Mucosa of rectum (tissue), 2 donors: ENCODE results near the gene TFDP2.

Experiments
- H3K27ac ChIP-seq, 2 donors: one replicate each; pipeline ENCODE4 v1.7.0; 2013; ENCODE audit warnings: inconsistent platforms in 2 of 2, low read depth in 2 of 2, low read length in 2 of 2
- H3K27me3 ChIP-seq, 2 donors: one replicate each; pipeline ENCODE4 v1.7.0; 2013; ENCODE audit warnings: low read length in 2 of 2; ENCODE audit not compliant: control insufficient read depth in 2 of 2, insufficient read depth in 2 of 2
- H3K36me3 ChIP-seq, 2 donors: one replicate each; pipeline ENCODE4 v1.7.0; 2013; ENCODE audit warnings: low read length in 2 of 2; ENCODE audit not compliant: control insufficient read depth in 2 of 2, insufficient read depth in 2 of 2
- H3K4me1 ChIP-seq, 2 donors: one replicate each; pipeline ENCODE4 v1.7.0; 2013; ENCODE audit warnings: low read length in 2 of 2, mild to moderate bottlenecking in 1 of 2; ENCODE audit not compliant: control insufficient read depth in 2 of 2, insufficient read depth in 2 of 2
- H3K4me3 ChIP-seq, 2 donors: one replicate each; pipeline ENCODE4 v1.7.0; 2013; ENCODE audit warnings: low read length in 2 of 2
- H3K9ac ChIP-seq, 2 donors: one replicate each; pipeline ENCODE4 v1.7.0; 2013; ENCODE audit warnings: low read length in 2 of 2, low read depth in 1 of 2, mild to moderate bottlenecking in 1 of 2
- H3K9me3 ChIP-seq, 2 donors: one replicate each; pipeline ENCODE4 v1.7.0; 2013; ENCODE audit warnings: low read length in 2 of 2; ENCODE audit not compliant: control insufficient read depth in 2 of 2
- donor health status: healthy.
- donor health status: Normal muscosa, but diverticular disease.

TFDP2 gene

GRCh38 chr3:141949972-141950371 is 199.4 kb downstream of the TFDP2 start:
- Histone ChIP-seq H3K27ac (no peak overlapping the region), H3K4me1 (peaks cover 4 to 11% of the 10 kb centered on the region in 2 donors), H3K9ac (no peak overlapping the region), H3K9me3 (no peaks in the 10 kb centered on the region), H3K27me3 (no peaks in the 10 kb centered on the region), H3K4me3 (no peak overlapping the region), H3K36me3 (peaks cover 0 to 3% of the 10 kb centered on the region in 2 donors)

- Histone ChIP-seq H3K27me3 (no peaks in the 10 kb centered on the region), H3K9me3 (no peaks in the 10 kb centered on the region), H3K9ac (no peak overlapping the region), H3K36me3 (peaks cover 0 to 3% of the 10 kb centered on the region in 2 donors), H3K27ac (no peak overlapping the region), H3K4me3 (no peak overlapping the region), H3K4me1 (peaks cover 4 to 11% of the 10 kb centered on the region in 2 donors)
These were observed 199.9 kb downstream of the TFDP2 start for GRCh38 chr3:141949399-141949798.

GRCh38 chr3:141945726-141946485 is 203.4 kb downstream of the TFDP2 start:
- no peak overlapping the region for H3K27ac ChIP-seq
- H3K27me3 ChIP-seq: no peaks in the 10 kb centered on the region
- peaks cover 8 to 16% of the 10 kb centered on the region in 2 donors for H3K4me1 ChIP-seq
- H3K36me3 ChIP-seq: no peaks in the 10 kb centered on the region
- H3K9me3 ChIP-seq: no peaks in the 10 kb centered on the region
- H3K4me3 ChIP-seq: no peak overlapping the region
- H3K9ac ChIP-seq: no peak overlapping the region

GRCh38 chr3:141942006-141942405 is 207.3 kb downstream of the TFDP2 start:
- Histone ChIP-seq H3K36me3 (no peaks in the 10 kb centered on the region), H3K9me3 (no peaks in the 10 kb centered on the region), H3K27ac (peak overlapping the region in 1 of 2 donors; percentile 77), H3K9ac (no peak overlapping the region), H3K27me3 (no peaks in the 10 kb centered on the region), H3K4me1 (peaks cover 17 to 27% of the 10 kb centered on the region in 2 donors), H3K4me3 (no peak overlapping the region)

GRCh38 chr3:141941093-141941492 is 208.3 kb downstream of the TFDP2 start:
- Histone ChIP-seq H3K36me3 (no peaks in the 10 kb centered on the region), H3K9me3 (no peaks in the 10 kb centered on the region), H3K27me3 (no peaks in the 10 kb centered on the region), H3K9ac (peak overlapping the region in 1 of 2 donors; percentile 9), H3K27ac (peak overlapping the region; percentile 77 to 80), H3K4me1 (peaks cover 17 to 27% of the 10 kb centered on the region in 2 donors), H3K4me3 (peak overlapping the region in 1 of 2 donors; percentile 39)

GRCh38 chr3:141940194-141940776 is 209.1 kb downstream of the TFDP2 start:
- H3K4me3 ChIP-seq: peak overlapping the region; percentile 9 to 31
- H3K4me1 ChIP-seq: peaks cover 17 to 27% of the 10 kb centered on the region in 2 donors
- H3K9me3 ChIP-seq: no peaks in the 10 kb centered on the region
- H3K27ac ChIP-seq: peak overlapping the region; percentile 72 to 77
- no peaks in the 10 kb centered on the region for H3K36me3 ChIP-seq
- H3K9ac ChIP-seq: peak overlapping the region in 1 of 2 donors; percentile 9
- no peaks in the 10 kb centered on the region for H3K27me3 ChIP-seq

- no peaks in the 10 kb centered on the region for H3K27me3 ChIP-seq
- H3K4me3 ChIP-seq: peak overlapping the region in 1 of 2 donors; percentile 31
- no peaks in the 10 kb centered on the region for H3K9me3 ChIP-seq
- peaks cover 17 to 27% of the 10 kb centered on the region in 2 donors for H3K4me1 ChIP-seq
- H3K27ac ChIP-seq: peak overlapping the region; percentile 72 to 77
- H3K9ac ChIP-seq: no peak overlapping the region
- H3K36me3 ChIP-seq: no peaks in the 10 kb centered on the region
These were observed 209.6 kb downstream of the TFDP2 start for GRCh38 chr3:141939759-141940158.

GRCh38 chr3:141938011-141938500 is 211.3 kb downstream of the TFDP2 start:
- Histone ChIP-seq H3K4me1 (peaks cover 17 to 27% of the 10 kb centered on the region in 2 donors), H3K9me3 (no peaks in the 10 kb centered on the region), H3K4me3 (no peak overlapping the region), H3K27ac (peak overlapping the region in 1 of 2 donors; percentile 43), H3K9ac (no peak overlapping the region), H3K27me3 (no peaks in the 10 kb centered on the region), H3K36me3 (no peaks in the 10 kb centered on the region)

- H3K27ac ChIP-seq: no peak overlapping the region
- H3K27me3 ChIP-seq: no peaks in the 10 kb centered on the region
- no peaks in the 10 kb centered on the region for H3K9me3 ChIP-seq
- no peak overlapping the region for H3K9ac ChIP-seq
- H3K4me3 ChIP-seq: no peak overlapping the region
- no peaks in the 10 kb centered on the region for H3K36me3 ChIP-seq
- peaks cover 3 to 4% of the 10 kb centered on the region in 2 donors for H3K4me1 ChIP-seq
These were observed 215.0 kb downstream of the TFDP2 start for GRCh38 chr3:141934354-141934753.
